ENCODE measurements around the gene PIK3C2G.

PIK3C2G gene

DNA sequence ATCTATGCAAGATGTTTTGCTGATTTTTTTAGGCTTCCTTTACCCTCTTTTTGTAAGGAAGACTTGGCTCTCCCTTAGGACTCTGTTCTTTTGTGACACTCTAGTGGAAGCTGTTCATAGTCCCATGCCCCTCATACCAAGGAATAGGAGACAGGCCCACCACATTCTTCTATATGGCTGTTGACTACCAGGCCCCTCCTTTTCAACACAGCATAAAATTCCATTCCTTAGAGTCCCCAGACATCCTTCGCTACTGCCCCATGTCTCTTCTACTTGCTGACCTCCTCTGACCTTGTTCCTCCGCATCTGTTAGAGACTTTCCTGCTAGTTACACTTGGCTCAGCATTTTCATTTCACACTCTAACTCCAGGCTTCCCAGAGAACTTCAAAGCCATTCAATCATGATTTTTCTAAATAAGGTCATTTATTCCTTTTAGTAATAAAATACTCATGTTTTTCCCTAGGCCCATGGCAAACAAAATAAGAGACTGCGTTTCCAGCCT is 9.7 kb downstream of the PIK3C2G start:
- in situ Hi-C loops (cut with HindIII; ENCODE audit: low sequenced_read_pairs), result no loop called here

- in situ Hi-C loops (cut with HindIII; ENCODE audit: low sequenced_read_pairs), result no loop called here
These were observed 14.7 kb downstream of the PIK3C2G start for GRCh38 chr12:18275981-18276380.

GRCh38 chr12:18277196-18277595 is 15.9 kb downstream of the PIK3C2G start:
- in situ Hi-C loops (cut with HindIII; ENCODE audit: low sequenced_read_pairs), result no loop called here

GRCh38 chr12:18280728-18281127 is 19.4 kb downstream of the PIK3C2G start:
- in situ Hi-C loops (cut with HindIII; ENCODE audit: low sequenced_read_pairs), result no loop called here

DNA sequence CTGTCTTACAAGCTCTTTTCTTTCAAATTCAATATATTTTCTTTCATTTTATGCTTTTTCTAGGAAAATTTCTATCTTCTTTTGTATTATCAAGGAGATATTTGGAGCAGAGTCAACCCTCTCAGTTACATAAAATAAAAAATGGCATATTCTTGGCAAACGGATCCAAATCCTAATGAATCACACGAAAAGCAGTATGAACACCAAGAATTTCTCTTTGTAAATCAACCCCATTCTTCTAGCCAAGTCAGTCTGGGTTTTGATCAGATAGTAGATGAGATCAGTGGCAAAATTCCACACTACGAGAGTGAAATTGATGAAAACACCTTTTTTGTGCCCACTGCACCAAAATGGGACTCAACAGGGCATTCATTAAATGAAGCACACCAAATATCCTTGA is 20.6 kb downstream of the PIK3C2G start:
- in situ Hi-C loops (cut with HindIII; ENCODE audit: low sequenced_read_pairs), result no loop called here

- in situ Hi-C loops (cut with HindIII; ENCODE audit: low sequenced_read_pairs), result no loop called here
These were observed 22.5 kb downstream of the PIK3C2G start for GRCh38 chr12:18283831-18284230.

GRCh38 chr12:18284386-18284785 is 23.1 kb downstream of the PIK3C2G start:
- in situ Hi-C loops (cut with HindIII; ENCODE audit: low sequenced_read_pairs), result no loop called here

- in situ Hi-C loops (cut with HindIII; ENCODE audit: low sequenced_read_pairs), result no loop called here
These were observed 23.8 kb downstream of the PIK3C2G start for GRCh38 chr12:18285161-18285560.

DNA sequence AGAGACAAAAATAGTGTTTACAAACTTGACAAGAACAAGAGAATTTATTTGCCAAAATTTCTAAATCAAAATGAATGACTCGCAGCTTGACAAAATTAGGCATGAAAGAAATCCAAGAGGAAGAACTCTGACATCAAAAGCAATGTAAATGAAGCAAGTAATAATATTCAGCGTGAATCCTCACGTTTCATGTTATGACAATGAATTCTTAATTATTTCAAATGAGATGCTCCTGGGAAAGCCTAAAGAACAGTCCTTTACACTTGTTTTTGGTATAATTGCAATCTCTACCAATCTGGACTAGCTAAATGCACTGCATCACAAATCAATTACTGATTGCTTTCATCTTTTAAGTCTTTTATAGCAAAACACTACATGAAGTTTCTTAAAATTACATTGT is 29.1 kb downstream of the PIK3C2G start:
- in situ Hi-C loops (cut with HindIII; ENCODE audit: low sequenced_read_pairs), result no loop called here

- in situ Hi-C loops (cut with HindIII; ENCODE audit: low sequenced_read_pairs), result no loop called here
These were observed 33.6 kb downstream of the PIK3C2G start for GRCh38 chr12:18294889-18295288.

- in situ Hi-C loops (cut with HindIII; ENCODE audit: low sequenced_read_pairs), result no loop called here
These were observed 35.0 kb downstream of the PIK3C2G start for GRCh38 chr12:18296201-18296908.

DNA sequence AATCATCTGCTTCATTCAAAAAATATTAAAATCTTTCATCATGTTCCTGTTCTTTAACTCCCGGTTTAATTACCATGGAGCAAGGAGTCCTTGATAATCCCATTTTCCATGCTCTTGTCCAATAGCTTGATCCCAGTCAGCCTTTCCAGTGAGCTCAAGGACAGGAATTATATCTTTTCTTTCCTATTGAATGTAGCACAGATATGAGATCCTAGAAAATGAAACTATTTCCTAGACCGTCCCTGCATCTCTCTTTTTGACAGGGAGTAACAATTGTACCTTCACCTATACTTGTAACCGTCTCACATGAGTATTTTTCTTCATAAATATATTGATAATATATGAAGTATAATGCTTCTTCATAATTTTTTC is 35.6 kb downstream of the PIK3C2G start:
- in situ Hi-C loops (cut with HindIII; ENCODE audit: low sequenced_read_pairs), result no loop called here

GRCh38 chr12:18297902-18298301 is 36.6 kb downstream of the PIK3C2G start:
- in situ Hi-C loops (cut with HindIII; ENCODE audit: low sequenced_read_pairs), result no loop called here

GRCh38 chr12:18302809-18303430 is 41.6 kb downstream of the PIK3C2G start:
- in situ Hi-C loops (cut with HindIII; ENCODE audit: low sequenced_read_pairs), result no loop called here

DNA sequence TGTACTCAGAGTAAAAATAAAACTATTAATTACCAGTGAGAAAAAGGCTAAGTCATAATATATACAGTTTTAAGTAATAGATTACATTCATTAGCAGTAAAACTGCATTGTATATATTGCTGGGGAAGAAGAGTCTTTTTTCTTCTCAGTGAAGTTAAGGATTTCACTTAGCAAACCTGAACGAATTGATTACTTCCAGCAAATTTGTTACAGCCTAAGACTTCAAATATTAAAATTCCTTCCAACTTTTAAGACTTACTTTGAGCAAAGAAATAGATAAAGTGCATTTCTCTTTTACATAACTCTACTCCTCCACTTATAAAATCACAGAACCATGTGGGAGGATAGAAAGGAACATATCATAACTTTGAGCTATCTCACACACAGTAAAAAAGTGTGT is 43.3 kb downstream of the PIK3C2G start:
- in situ Hi-C loops (cut with HindIII; ENCODE audit: low sequenced_read_pairs), result no loop called here

GRCh38 chr12:18306311-18306710 is 45.0 kb downstream of the PIK3C2G start:
- in situ Hi-C loops (cut with HindIII; ENCODE audit: low sequenced_read_pairs), result no loop called here

DNA sequence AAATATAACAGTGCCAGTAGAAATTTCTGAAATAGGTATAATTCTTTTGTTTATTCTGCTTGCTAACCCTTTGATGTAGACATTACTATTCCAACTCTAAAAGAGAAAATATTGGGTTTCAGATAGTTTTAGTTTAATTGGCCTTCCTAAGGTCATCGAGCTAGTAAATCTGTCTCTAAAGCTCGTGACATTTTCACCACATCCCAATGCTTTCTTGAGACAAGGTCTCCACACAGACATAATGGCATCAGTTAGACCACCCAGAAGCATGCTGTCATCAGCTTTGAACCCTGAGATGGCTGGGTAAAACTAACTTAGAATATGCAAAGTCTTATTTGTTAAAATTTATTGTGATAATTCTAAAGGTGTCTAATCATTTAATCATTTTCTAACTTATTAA is 52.0 kb downstream of the PIK3C2G start:
- in situ Hi-C loops (cut with HindIII; ENCODE audit: low sequenced_read_pairs), result no loop called here

GRCh38 chr12:18320036-18320617 is 58.8 kb downstream of the PIK3C2G start:
- in situ Hi-C loops (cut with HindIII; ENCODE audit: low sequenced_read_pairs), result no loop called here

- in situ Hi-C loops (cut with HindIII; ENCODE audit: low sequenced_read_pairs), result no loop called here
These were observed 59.7 kb downstream of the PIK3C2G start for GRCh38 chr12:18320976-18321375.

DNA sequence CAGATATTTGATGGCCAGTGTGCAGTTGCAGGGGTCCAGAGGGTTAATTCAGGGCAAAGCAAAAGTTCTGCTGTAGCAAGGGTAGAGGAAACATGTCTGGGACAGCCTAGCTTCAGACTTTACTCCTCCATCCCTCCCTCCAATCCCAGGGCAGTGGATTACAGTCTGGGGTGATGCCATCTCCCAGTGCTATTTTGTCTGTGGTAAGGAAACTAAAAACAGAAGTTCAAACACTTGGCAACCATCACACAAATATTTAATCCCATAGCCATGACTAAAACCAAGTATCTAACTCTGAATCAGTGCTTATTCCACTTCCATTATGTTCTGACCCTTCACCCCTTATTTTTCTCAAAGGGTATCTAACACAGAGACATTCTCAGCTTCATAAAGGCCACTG is 61.8 kb downstream of the PIK3C2G start:
- in situ Hi-C loops (cut with HindIII; ENCODE audit: low sequenced_read_pairs), result no loop called here

GRCh38 chr12:18327036-18327435 is 65.7 kb downstream of the PIK3C2G start:
- in situ Hi-C loops (cut with HindIII; ENCODE audit: low sequenced_read_pairs), result no loop called here

DNA sequence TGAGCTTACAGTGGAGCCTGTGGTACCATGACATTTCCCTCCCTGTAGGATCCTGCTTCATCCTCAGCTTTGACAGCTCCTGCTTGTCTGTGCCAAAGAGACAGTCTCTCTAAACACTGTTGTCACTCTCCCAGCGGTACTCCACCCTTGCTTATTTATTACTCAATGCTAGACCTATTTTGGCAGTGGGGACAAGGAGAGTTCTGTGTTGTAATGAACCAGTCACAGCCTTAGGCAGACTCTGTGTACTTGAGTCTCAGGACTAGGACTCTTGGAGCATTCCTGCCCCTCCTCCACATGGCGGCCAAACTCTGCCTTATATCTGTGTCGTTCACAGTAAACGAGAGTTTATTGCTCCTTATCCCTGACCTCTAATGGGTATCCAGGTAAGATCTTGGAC is 70.9 kb downstream of the PIK3C2G start:
- in situ Hi-C loops (cut with HindIII; ENCODE audit: low sequenced_read_pairs), result no loop called here

All from DLD1 (cell line).